Kidney (tissue), 14 donors: ENCODE data around the gene NBEA. TPM values are rescaled to one million over a fixed set of nuclear protein-coding genes. Genes with fewer than 3 reads are reported as not detected.

Experiments
- DNase-seq, 5 donors: peaks; one replicate each; pipeline ENCODE4 v3.0.0-alpha.2; 2013 to 2020
- FAIRE-seq: peaks from 2 replicates; lab custom pipeline; 2012; peaks lifted over from hg19 to GRCh38; lab: Jason Lieb, UNC
- H3K27ac ChIP-seq, 2 donors: one replicate each; pipeline ENCODE4 v1.7.0; 2013; ENCODE audit warnings: low read depth in 2 of 2, low read length in 2 of 2, inconsistent platforms in 1 of 2
- H3K27me3 ChIP-seq: one replicate; pipeline ENCODE4 v1.7.1; 2013; ENCODE audit warnings: low read length, inconsistent platforms; ENCODE audit not compliant: control insufficient read depth, insufficient read depth
- H3K36me3 ChIP-seq, 3 donors: one replicate each; pipeline versions ENCODE4 v1.7.0 to v1.7.1; 2013; ENCODE audit warnings: low read length in 3 of 3, control low read depth in 1 of 3, inconsistent platforms in 1 of 3; ENCODE audit not compliant: insufficient read depth in 3 of 3, control insufficient read depth in 2 of 3
- H3K4me1 ChIP-seq, 3 donors: one replicate each; pipeline versions ENCODE4 v1.7.0 to v1.7.1; 2013; ENCODE audit warnings: low read length in 3 of 3, inconsistent platforms in 1 of 3, low read depth in 1 of 3; ENCODE audit not compliant: control insufficient read depth in 2 of 3, insufficient read depth in 2 of 3
- H3K4me3 ChIP-seq, 3 donors: one replicate each; pipeline versions ENCODE4 v1.7.0 to v1.8.1; 2013; ENCODE audit warnings: low read length in 3 of 3, control low read depth in 1 of 3, inconsistent platforms in 1 of 3
- H3K9ac ChIP-seq, 3 donors: one replicate each; pipeline versions ENCODE4 v1.7.0 to v1.7.1; 2013; ENCODE audit warnings: low read length in 3 of 3, control low read depth in 1 of 3, inconsistent platforms in 1 of 3
- H3K9me3 ChIP-seq, 3 donors: one replicate each; pipeline versions ENCODE4 v1.7.0 to v1.7.1; 2013; ENCODE audit warnings: low read length in 3 of 3, control low read depth in 1 of 3, inconsistent platforms in 1 of 3; ENCODE audit not compliant: control insufficient read depth in 2 of 3, insufficient read depth in 1 of 3
- CTCF ChIP-seq: IDR thresholded peaks from 3 replicates; pipeline ENCODE4 v1.5.1; 2012; ENCODE audit warnings: mild to moderate bottlenecking, moderate library complexity, borderline replicate concordance; ENCODE audit not compliant: insufficient read depth; ENCODE audit errors: extremely low read depth
- intact Hi-C: fragments of 100-400 bp; cut with DNase I; formaldehyde crosslinking; loops from one replicate; pipeline ENCODE4 v1.11.1; 2022
- polyA plus RNA-seq: library from polyadenylated mRNA; stranded (reverse); fragments of 350-450 nt; fragmentation: Illumina TruSeq; extraction: RNeasy Lipid Tissue Mini Kit (QIAGEN cat#74804); gene quantifications from one replicate; pipeline ENCODE4 v1.2.3, GENCODE V29; 2014; ENCODE audit warnings: low read depth, low replicate concordance; ENCODE audit not compliant: insufficient read depth
- total RNA-seq: library from RNA; stranded (reverse); fragmentation: NEBNext Ultra II Directional; extraction: Animal tissue kit (Norgen Biotek cat#: 25700); gene quantifications from one replicate; pipeline ENCODE4 v1.2.1, GENCODE V29; 2021
- donor health status: control.
- donor health status: control.
- donor health status: control.
- donor health status: control.
- donor health status: control.
- donor health status: DM: yes; HTN: yes; CAD: no.
- donor health status: Normal renal cell carcinoma (clear cell type).

Gene NBEA
- total and polyA plus RNA-seq, 2 donors from 2014 or later = 4.7 to 14.6 TPM

- H3K27ac ChIP-seq = no peak overlapping the region
- intact Hi-C loops = no loop called here
These were observed 42.2 kb upstream of the NBEA start for GRCh38 chr13:34899888-34900287.

GRCh38 chr13:34900288-34900739 lies 41.8 kb upstream of the NBEA start:
- FAIRE-seq (no peak), DNase-seq (no peak)
- intact Hi-C loops = no loop called here
- Histone ChIP-seq H3K9ac (no peak overlapping the region), H3K27me3 (no peaks in the 10 kb centered on the region), H3K27ac (no peak overlapping the region), H3K9me3 (no peaks in the 10 kb centered on the region), H3K36me3 (no peaks in the 10 kb centered on the region), H3K4me1 (no peaks in the 10 kb centered on the region), H3K4me3 (no peak overlapping the region)
- no peak for TF ChIP-seq CTCF

More at GRCh38 chr13:34899888-34900287, 42.2 kb upstream of the NBEA start:
- no peak for FAIRE-seq
- DNase-seq = no peak
- Histone ChIP-seq H3K36me3 (no peaks in the 10 kb centered on the region), H3K9ac (no peak overlapping the region), H3K27me3 (no peaks in the 10 kb centered on the region), H3K4me1 (no peaks in the 10 kb centered on the region), H3K4me3 (no peak overlapping the region), H3K9me3 (no peaks in the 10 kb centered on the region)
- TF ChIP-seq CTCF = no peak

GRCh38 chr13:34901572-34901971 lies 40.5 kb upstream of the NBEA start:
- no peak for FAIRE-seq

More at GRCh38 chr13:34901572-34901971, 40.5 kb upstream of the NBEA start:
- no peak overlapping the region for H3K27ac ChIP-seq
- no peak overlapping the region for H3K9ac ChIP-seq
- H3K9me3 ChIP-seq = no peaks in the 10 kb centered on the region
- no peaks in the 10 kb centered on the region for H3K4me1 ChIP-seq
- no peak for TF ChIP-seq CTCF
- intact Hi-C loops = no loop called here
- no peak overlapping the region for H3K4me3 ChIP-seq
- no peak for DNase-seq
- H3K36me3 ChIP-seq = no peaks in the 10 kb centered on the region
- H3K27me3 ChIP-seq = no peaks in the 10 kb centered on the region
